GM19035 (cell line): ENCODE results near the gene FGD1.

Experiments
- ATAC-seq: cut with Tn5 transposase; IDR thresholded peaks from one replicate; pipeline ENCODE4 v1.9.1; 2021; ENCODE audit not compliant: unreplicated experiment

Gene FGD1

DNA sequence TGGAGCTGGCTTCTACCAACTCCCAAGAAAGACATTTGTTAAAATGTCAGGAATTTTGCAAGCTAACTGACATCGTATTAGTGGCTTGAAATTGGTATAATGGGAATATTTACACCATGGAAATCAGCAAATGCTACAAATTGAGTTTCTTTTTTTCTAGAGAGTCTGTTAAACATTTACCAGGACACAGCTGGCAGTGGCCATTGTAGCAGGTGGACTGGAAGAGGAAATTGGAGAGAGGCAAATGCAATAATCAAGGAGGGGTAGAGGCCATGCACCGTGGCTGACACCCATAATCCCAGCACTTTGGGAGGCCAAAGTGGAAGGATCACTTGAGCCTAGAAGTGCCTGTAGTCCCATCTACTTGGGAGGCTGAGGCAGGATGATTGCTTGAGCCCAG is 88.8 kb downstream of the FGD1 start:
- no peak for ATAC-seq

GRCh38 chrX:54397113-54397512 is 98.9 kb downstream of the FGD1 start:
- no peak for ATAC-seq
